Aorta (tissue), 5 donors: Measurements from ENCODE around the gene INSL3. TPM values are rescaled to one million over a fixed set of nuclear protein-coding genes. Genes with fewer than 3 reads are reported as not detected.

Experiments
- ATAC-seq: fragments of 200-7000 bp; cut with Tn5 transposase; one replicate; pipeline ENCODE4 v1.9.1; 2022; ENCODE audit warnings: moderate library complexity; ENCODE audit not compliant: low FRiP score
- DNase-seq, 2 donors: peaks; one replicate each; pipeline ENCODE4 v3.0.0-alpha.2; 2020
- H3K27ac ChIP-seq, 2 donors: one replicate each; pipeline ENCODE4 v1.5.1; 2013; ENCODE audit warnings: low read length in 2 of 2, mild to moderate bottlenecking in 2 of 2, moderate library complexity in 2 of 2, control low read depth in 1 of 2, inconsistent platforms in 1 of 2, low read depth in 1 of 2
- H3K27me3 ChIP-seq, 2 donors: one replicate each; pipeline ENCODE4 v1.6.1; 2013; ENCODE audit warnings: control low read depth in 1 of 2, low read length in 1 of 2, mild to moderate bottlenecking in 1 of 2, moderate library complexity in 1 of 2; ENCODE audit not compliant: insufficient read depth in 2 of 2, control insufficient read depth in 1 of 2
- H3K36me3 ChIP-seq, 2 donors: one replicate each; pipeline ENCODE4 v1.6.1; 2013; ENCODE audit warnings: control low read depth in 1 of 2, low read length in 1 of 2, mild to moderate bottlenecking in 1 of 2; ENCODE audit not compliant: insufficient read depth in 2 of 2, control insufficient read depth in 1 of 2
- H3K4me1 ChIP-seq, 2 donors: one replicate each; pipeline ENCODE4 v1.6.1; 2013; ENCODE audit warnings: low read length in 2 of 2, control low read depth in 1 of 2, mild to moderate bottlenecking in 1 of 2, moderate library complexity in 1 of 2; ENCODE audit not compliant: insufficient read depth in 2 of 2, control insufficient read depth in 1 of 2
- H3K4me3 ChIP-seq, 2 donors: one replicate each; pipeline ENCODE4 v1.5.1; 2013; ENCODE audit warnings: low read length in 2 of 2, control low read depth in 1 of 2, mild to moderate bottlenecking in 1 of 2
- H3K9me3 ChIP-seq: one replicate; pipeline ENCODE4 v1.6.1; 2013; ENCODE audit warnings: mild to moderate bottlenecking, low read length; ENCODE audit not compliant: control insufficient read depth
- WGBS, 2 donors: extraction: QIAGEN DNeasy Blood & Tissue Kit; methylation state at CpG; one replicate each; pipeline ENCODE4 v1.1.7; 2013; 5-methylcytosine and 5-hydroxymethylcytosine counted together
- intact Hi-C, 2 donors: fragments of 100-400 bp; cut with DNase I; formaldehyde crosslinking; loops; one replicate each; pipeline versions ENCODE4 v1.14.2 to v1.15.0; 2022
- polyA plus RNA-seq, 2 donors: library from polyadenylated mRNA; stranded (reverse); fragments of 200-250 nt; gene quantifications; one replicate each; pipeline ENCODE4 v1.2.3, GENCODE V29; 2013
- total RNA-seq, 2 donors: library from RNA; stranded (reverse); fragmentation: NEBNext Ultra II Directional; extraction: Animal tissue kit (Norgen Biotek cat#: 25700); gene quantifications; one replicate each; pipeline ENCODE4 v1.2.1, GENCODE V29; 2021
- donor health status: healthy with polysubstance abuse.
- donor health status: Bipolar disorder and iron deficiency.
- donor health status: DM: no; HTN: no; CAD: no.
- donor health status: DM: no; HTN: no; CAD: no.
- donor health status: DM: yes; HTN: yes; CAD: no.

Gene INSL3
- total and polyA plus RNA-seq, 4 donors, result not detected

DNA sequence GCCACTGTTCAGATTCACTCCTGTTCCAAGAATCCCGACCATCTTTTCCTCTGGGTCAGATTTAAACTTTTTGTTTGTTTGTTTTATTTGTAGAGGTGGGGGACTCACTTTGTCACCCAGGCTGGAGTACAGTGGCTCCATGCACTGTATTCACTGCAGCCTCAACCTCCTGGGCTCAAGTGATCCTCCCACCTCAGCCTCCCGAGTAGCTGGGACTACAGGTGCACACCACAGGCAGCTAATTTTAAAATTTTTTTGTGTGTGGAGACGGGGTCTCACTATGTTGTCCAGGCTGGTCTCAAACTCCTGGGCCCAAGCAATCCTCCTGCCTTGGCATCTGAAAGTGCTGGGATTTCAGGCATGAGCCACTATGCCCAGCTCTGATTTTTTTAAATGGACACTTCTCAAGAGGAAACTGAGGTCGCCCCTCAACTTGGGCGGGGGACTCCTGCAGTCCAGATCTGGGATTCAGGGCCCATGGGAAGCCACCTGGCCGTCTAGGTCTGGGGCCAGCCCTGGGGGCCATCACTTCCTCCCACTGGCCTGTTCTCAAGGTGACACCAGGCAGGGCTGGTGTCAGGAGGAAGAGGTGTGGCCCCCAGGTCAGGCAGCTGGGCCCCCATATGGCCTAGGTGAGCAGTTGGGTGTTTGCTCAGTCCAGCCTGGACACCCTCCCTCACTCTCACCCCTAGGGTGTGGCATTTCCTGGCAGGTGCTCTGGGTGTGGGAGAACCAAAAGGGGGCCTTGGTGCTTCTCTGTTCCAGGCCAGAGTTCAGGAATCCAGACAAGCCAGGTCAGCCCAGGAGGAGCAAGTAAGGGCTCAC lies 25.1 kb downstream of the INSL3 start:
- Histone ChIP-seq H3K27ac (no peak overlapping the region), H3K4me1 (no peaks in the 10 kb centered on the region), H3K36me3 (no peaks in the 10 kb centered on the region), H3K4me3 (no peak overlapping the region), H3K27me3 (no peaks in the 10 kb centered on the region), H3K9me3 (no peaks in the 10 kb centered on the region)
- WGBS, 2 donors, result 58 to 62% methylated on average over 6 of the region's 6 CpGs
- no peak for ATAC-seq
- intact Hi-C loops, result no loop called here
- DNase-seq, result no peak

DNA sequence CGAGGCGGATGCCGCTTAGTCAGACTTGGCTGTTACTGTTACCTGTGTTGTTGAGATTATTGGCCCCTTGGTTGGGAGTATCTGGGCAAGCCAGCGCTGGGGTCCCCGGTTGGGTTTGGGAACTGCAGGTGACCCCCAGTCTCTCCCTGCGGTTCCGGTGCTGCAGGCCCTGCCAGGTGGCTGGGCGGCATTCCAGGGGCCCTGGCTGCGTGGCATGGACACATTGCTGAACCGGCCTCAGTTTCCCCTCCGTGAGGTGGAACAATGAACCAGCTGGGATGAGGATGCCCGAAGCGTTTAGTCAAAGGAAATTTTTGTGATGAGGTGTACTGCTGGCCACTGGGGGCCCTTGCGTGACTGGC lies 25.8 kb downstream of the INSL3 start:
- WGBS, 2 donors, result 17 to 26% methylated on average over 14 of the region's 14 CpGs
- intact Hi-C loops, result no loop called here

DNA sequence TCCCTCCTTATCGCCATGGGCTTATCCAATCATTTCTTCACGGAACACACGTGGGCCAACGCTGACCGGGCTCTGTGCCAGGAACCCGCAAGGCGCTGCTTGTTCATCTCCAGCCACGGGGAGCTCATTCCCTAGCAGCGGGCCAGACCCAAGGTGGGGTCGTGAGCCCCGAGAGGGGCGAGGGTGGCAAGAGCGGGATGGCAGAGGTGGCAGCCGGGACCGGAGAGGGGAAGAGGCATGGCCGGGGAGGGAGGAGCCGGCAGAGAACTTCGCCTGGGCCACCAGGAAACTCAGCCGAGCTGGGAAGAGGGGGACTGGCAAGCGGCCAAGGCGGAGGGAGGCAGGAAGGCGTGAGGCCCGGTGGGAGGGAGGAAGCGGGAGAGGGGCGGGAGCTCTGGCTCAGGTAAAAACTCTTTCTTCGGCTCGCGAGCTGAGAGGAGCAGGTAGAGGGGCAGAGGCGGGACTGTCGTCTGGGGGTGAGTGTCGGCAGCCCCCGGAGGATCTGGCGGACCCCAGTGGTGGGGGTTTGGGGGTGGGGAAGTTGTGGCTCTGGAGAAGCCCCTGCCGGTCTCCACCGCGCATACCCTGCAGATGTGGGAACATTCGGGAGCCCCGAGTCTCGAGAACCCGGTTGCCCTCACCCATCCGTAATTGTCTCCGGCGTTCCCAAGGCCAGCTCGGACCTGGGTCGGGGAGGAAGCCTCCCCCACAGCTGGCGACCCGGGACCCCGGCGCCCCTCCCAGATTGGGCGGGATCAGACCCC lies 26.4 kb downstream of the INSL3 start, which contains the start of gene B3GNT3:
Gene B3GNT3, plus strand, starts transcription at position 408 of the 764 bp plus-strand sequence. CDS start 12,670 bp downstream, outside the sequence.
- no peak within 1 kb of the TSS for H3K27ac ChIP-seq
- no peaks in the 10 kb centered on the region for H3K36me3 ChIP-seq
- H3K9me3 ChIP-seq, result no peaks in the 10 kb centered on the region
- H3K4me1 ChIP-seq, result no peaks in the 10 kb centered on the region
- H3K4me3 ChIP-seq, result no peak within 1 kb of the TSS
- H3K27me3 ChIP-seq, result no peaks in the 10 kb centered on the region
- WGBS, 2 donors, result 5 to 9% methylated on average over 49 to 50 of the region's 50 CpGs
- ATAC-seq (no peak), DNase-seq (peak; percentile 60 to 83)
- intact Hi-C loops, result no loop called here

More for the DNA sequence above, 25.8 kb downstream of the INSL3 start:
- Histone ChIP-seq H3K4me1 (no peaks in the 10 kb centered on the region), H3K27ac (no peak overlapping the region), H3K36me3 (no peaks in the 10 kb centered on the region), H3K9me3 (no peaks in the 10 kb centered on the region), H3K4me3 (no peak overlapping the region), H3K27me3 (no peaks in the 10 kb centered on the region)
- ATAC-seq (no peak), DNase-seq (no peak)

DNA sequence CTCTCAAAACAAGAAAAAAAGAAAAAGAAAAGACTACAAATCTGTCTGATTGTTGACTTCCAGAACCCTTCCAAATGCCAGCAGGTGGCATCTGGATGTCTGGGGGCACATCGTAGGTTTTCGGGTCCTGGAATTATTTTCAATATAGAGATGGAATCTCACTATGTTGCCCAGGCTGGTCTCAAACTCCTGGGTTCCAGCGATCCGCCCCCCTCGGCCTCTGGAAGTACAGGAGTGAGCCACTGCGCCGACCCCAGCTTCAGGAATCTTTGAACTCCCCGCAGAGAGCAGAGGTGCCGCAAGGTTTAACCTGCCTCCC lies 26.9 kb downstream of the INSL3 start:
- H3K4me3 ChIP-seq, result no peak overlapping the region
- H3K27me3 ChIP-seq, result no peaks in the 10 kb centered on the region

DNA sequence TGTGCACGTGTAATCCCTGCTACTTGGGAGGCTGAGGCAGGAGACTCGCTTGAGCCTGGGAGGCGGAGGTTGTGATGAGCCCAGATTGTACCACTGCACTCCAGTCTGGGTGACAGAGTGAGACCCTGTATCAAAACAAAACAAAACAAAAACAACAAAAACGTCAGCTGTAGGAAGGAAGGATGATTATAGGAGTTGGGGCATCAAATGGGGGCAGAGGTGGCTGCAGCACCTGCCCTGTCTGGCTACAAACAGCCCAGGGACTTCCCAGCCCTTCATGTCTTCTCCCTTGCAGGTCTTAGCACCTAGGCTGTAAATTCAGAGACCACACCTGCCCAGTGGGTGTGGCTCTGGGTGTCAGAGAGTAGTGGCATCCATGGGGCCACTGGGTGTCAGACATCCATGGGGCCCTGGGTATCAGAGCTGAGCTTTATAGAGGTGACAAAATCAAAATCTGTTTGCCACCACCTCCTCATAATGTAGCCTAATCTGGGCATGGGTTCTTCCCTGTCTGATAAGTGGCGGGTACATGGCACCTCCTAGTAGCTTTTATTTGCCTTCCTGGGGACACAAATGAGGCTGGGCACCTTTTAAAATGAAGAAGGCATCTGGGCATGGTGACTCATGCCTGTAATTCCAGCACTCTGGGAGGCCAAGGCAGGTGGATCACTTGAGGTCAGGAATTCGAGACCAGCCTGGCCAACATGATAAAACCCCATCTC lies 31.1 kb downstream of the INSL3 start:
- WGBS, 2 donors, result 63 to 64% methylated on average over 6 of the region's 6 CpGs
- Histone ChIP-seq H3K27me3 (no peaks in the 10 kb centered on the region), H3K36me3 (no peaks in the 10 kb centered on the region), H3K4me1 (no peaks in the 10 kb centered on the region), H3K9me3 (peaks cover 2% of the 10 kb centered on the region), H3K4me3 (no peak overlapping the region), H3K27ac (no peak overlapping the region)
- no peak for DNase-seq
- intact Hi-C loops, result no loop called here
- no peak for ATAC-seq

More for the DNA sequence above, 26.9 kb downstream of the INSL3 start:
- H3K9me3 ChIP-seq, result no peaks in the 10 kb centered on the region
- H3K27ac ChIP-seq, result no peak overlapping the region
- WGBS, 2 donors, result 46 to 53% methylated on average over 9 of the region's 9 CpGs
- no peak for DNase-seq
- H3K4me1 ChIP-seq, result no peaks in the 10 kb centered on the region
- ATAC-seq, result no peak
- H3K36me3 ChIP-seq, result no peaks in the 10 kb centered on the region
- intact Hi-C loops, result no loop called here

DNA sequence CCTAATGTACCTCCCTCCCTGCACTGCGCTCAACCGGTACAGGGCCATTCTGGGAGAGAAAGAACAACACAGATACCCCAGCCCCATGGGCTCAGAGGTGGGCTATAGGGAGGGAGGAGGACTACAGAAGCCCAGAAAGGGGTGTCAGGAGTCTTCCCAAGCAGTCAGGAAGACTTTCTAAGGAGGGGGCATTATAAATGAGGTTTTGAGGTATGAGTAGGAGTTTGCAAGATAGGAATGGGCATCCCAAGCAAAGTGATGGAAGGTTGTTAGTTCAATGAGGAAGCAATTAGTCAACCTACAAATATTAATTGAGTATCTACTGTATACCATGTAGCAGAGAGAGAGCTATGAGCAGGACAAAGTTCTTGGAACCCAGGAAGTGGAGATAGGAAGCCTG lies 32.7 kb downstream of the INSL3 start:
- H3K9me3 ChIP-seq, result peaks cover 2% of the 10 kb centered on the region
- WGBS, 2 donors, result 96% methylated on average over 2 of the region's 2 CpGs
- no peak overlapping the region for H3K27ac ChIP-seq
- H3K4me3 ChIP-seq, result no peak overlapping the region
- DNase-seq (no peak), ATAC-seq (no peak)
- no peaks in the 10 kb centered on the region for H3K4me1 ChIP-seq
- no peaks in the 10 kb centered on the region for H3K27me3 ChIP-seq
- no peaks in the 10 kb centered on the region for H3K36me3 ChIP-seq
- intact Hi-C loops, result no loop called here

DNA sequence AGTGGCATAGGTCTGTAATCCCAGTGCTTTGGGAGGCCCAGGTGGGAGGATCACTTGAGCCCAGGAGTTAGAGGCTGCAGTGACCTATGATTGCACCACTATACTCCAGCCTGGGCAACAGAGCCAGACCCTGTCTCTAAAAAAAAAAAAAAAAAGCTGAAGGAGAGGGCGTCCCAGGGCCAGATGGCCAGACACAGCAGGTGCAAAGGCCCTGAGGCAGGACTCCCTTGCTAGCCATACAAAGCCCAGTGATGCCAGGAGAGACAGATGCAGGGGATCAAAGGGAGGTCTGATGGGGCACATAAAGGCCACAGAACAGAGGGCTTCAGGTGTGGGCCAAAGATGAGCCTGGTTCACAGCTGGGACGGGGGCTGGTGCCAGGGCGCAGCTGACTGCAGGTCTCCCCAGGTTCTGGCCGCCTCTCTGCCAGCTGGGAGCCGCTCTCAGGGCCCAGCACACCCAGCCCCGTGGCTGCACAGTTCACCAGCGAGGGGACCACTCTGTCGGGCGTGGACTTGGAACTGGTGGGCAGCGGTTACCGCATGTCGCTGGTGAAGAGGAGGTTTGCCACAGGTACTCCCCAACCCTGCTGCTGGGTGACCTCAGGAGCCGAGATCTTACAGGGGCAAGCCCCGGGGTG lies 33.9 kb downstream of the INSL3 start:
- no peak for ATAC-seq
- H3K4me1 ChIP-seq, result no peaks in the 10 kb centered on the region
- H3K4me3 ChIP-seq, result no peak overlapping the region
- no peaks in the 10 kb centered on the region for H3K36me3 ChIP-seq
- 90 to 92% methylated on average over 14 of the region's 14 CpGs for WGBS, 2 donors
- peaks cover 2% of the 10 kb centered on the region for H3K9me3 ChIP-seq
- intact Hi-C loops, result no loop called here
- H3K27ac ChIP-seq, result no peak overlapping the region
- DNase-seq, result no peak
- no peaks in the 10 kb centered on the region for H3K27me3 ChIP-seq

DNA sequence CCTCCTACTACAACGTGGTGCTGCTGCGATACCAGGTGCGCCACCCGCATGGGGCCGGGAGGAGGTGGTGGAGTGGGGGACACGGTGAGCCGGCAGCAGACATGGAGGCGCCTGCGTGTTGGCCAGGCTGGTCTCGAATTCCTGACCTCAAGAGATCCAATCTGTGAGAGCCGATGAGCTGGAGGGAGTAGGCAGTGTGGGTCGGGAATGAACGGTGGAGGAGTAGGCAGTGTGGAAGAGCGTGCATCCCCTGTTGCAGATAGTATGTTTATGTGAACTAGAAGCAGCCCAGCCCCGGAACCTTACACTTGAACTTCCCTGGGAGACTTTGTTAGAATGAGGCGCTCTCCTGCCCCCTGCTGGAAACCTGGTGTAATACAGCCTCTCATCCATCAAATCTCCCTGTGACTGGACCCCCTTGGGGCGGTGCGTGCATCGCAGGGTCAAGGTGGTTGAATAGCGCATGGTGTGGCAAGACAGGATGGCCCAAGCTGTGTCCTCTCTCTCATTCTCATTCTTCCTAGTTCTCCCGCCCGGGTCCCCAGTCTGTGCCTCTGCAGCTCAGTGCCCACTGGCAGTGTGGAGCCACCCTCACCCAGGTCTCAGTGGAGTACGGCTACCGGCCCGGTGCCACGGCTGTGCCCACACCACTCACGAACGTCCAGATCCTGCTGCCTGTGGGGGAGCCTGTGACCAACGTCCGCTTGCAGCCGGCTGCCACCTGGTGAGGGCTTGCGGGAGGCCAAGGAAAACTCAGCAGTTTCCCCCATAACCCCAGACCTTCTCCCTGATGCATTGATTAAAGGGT lies 36.9 kb downstream of the INSL3 start:
- no peaks in the 10 kb centered on the region for H3K4me1 ChIP-seq
- H3K9me3 ChIP-seq, result peaks cover 2% of the 10 kb centered on the region
- H3K27ac ChIP-seq, result no peak overlapping the region
- WGBS, 2 donors, result 35 to 40% methylated on average over 32 of the region's 32 CpGs
- intact Hi-C loops, result no loop called here
- H3K36me3 ChIP-seq, result no peaks in the 10 kb centered on the region
- ATAC-seq (peak; percentile 53), DNase-seq (peak; percentile 78 to 85)
- H3K27me3 ChIP-seq, result no peaks in the 10 kb centered on the region
- no peak overlapping the region for H3K4me3 ChIP-seq
